Measurements from ENCODE around the gene MEX3B.
"Not testable (repeated sequence)": the region's sequence is repeated elsewhere in the genome, so short reads cannot be mapped to it uniquely, and the experiment has no call there.

MEX3B gene

DNA sequence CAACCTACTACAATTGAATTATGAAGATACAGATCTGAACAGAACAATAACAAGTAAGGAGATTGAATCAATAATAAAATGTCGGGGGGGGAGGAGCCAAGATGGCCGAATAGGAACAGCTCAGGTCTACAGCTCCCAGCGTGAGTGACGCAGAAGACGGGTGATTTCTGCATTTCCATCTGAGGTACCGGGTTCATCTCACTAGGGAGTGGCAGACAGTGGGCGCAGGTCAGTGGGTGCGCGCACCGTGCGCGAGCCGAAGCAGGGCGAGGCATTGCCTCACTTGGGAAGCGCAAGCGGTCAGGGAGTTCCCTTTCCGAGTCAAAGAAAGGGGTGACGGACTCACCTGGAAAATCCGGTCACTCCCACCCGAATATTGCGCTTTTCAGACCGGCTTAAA lies 50.7 kb downstream of the MEX3B start:
- not testable (repeated sequence) for DNase-seq

DNA sequence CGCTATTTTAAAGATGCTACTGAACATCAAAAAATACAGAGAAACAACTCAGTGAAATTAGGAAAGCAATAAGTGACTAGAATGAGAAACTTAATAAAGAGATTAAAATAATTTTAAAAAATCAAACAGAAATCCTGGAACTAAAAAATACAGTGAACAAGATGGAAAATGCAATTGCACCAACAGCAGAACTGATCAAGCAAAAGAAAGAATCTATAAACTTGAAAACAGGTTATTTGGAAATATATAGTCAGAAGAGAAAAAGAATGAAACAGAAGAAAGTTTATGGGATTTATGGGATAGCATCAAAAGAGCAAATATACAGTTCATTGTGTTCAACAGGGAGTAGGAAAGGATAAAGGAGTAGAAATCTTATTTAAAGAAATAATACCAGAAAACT lies 53.3 kb downstream of the MEX3B start:
- no peak for DNase-seq
